GM21737 (cell line): ENCODE data around the gene ZBED6.

Source experiments
- ATAC-seq: cut with Tn5 transposase; IDR thresholded peaks from one replicate; pipeline ENCODE4 v1.9.1; 2021; ENCODE audit warnings: mild to moderate bottlenecking, moderate library complexity; ENCODE audit not compliant: unreplicated experiment

Gene ZBED6

GRCh38 chr1:203835476-203835875, 40.1 kb downstream of the ZBED6 start:
- ATAC-seq, result no peak

GRCh38 chr1:203839081-203839480, 43.7 kb downstream of the ZBED6 start:
- no peak for ATAC-seq

GRCh38 chr1:203840208-203840808, 44.9 kb downstream of the ZBED6 start:
- no peak for ATAC-seq

- no peak for ATAC-seq
Observed at GRCh38 chr1:203842559-203842876, 47.1 kb downstream of the ZBED6 start.

- ATAC-seq, result no peak
Observed at GRCh38 chr1:203843435-203843834, 48.0 kb downstream of the ZBED6 start.
